M059J (cell line): ENCODE data around the gene NDUFB5. TPM values are rescaled to one million over a fixed set of nuclear protein-coding genes. Genes with fewer than 3 reads are reported as not detected.
"Not testable (repeated sequence)": the region's sequence is repeated elsewhere in the genome, so short reads cannot be mapped to it uniquely, and the experiment has no call there.

ENCODE experiments used
- DNase-seq: peaks from one replicate; pipeline ENCODE4 v3.0.0-alpha.2; 2012; ENCODE audit warnings: low read depth
- total RNA-seq: library from RNA; depleted of rRNA; stranded (reverse); fragments of >200 nt; shearing (Covaris generic); gene quantifications from 2 replicates; pipeline ENCODE4 v1.2.3, GENCODE V29; 2014

The NDUFB5 gene
- total RNA-seq, 1 experiment from 2014 or later, result 307 TPM

- DNase-seq, result no peak
These were observed 26.3 kb downstream of the NDUFB5 start for GRCh38 chr3:179630753-179631451.

GRCh38 chr3:179640469-179640868, 35.9 kb downstream of the NDUFB5 start:
- no peak for DNase-seq

GRCh38 chr3:179642871-179643270, 38.3 kb downstream of the NDUFB5 start:
- no peak for DNase-seq

GRCh38 chr3:179643837-179644236, 39.2 kb downstream of the NDUFB5 start:
- DNase-seq, result not testable (repeated sequence)

GRCh38 chr3:179646177-179646576, 41.6 kb downstream of the NDUFB5 start:
- no peak for DNase-seq

- no peak for DNase-seq
These were observed 47.3 kb downstream of the NDUFB5 start for GRCh38 chr3:179651687-179652446.

GRCh38 chr3:179652447-179653095, 48.0 kb downstream of the NDUFB5 start, which contains the start of gene USP13:
TSS of gene USP13 (plus strand) at chr3:179653040. CDS start at chr3:179653226, 186 bp downstream.
- peak; percentile 85 for DNase-seq

GRCh38 chr3:179653096-179653797, 48.7 kb downstream of the NDUFB5 start:
- peak; percentile 87 for DNase-seq

GRCh38 chr3:179655236-179655635, 50.6 kb downstream of the NDUFB5 start:
- DNase-seq, result no peak

- no peak for DNase-seq
These were observed 54.0 kb downstream of the NDUFB5 start for GRCh38 chr3:179658606-179659005.

GRCh38 chr3:179660872-179661271, 56.3 kb downstream of the NDUFB5 start:
- DNase-seq, result no peak

GRCh38 chr3:179661777-179662176, 57.2 kb downstream of the NDUFB5 start:
- no peak for DNase-seq

- DNase-seq, result no peak
These were observed 58.5 kb downstream of the NDUFB5 start for GRCh38 chr3:179663093-179663492.

- no peak for DNase-seq
These were observed 61.4 kb downstream of the NDUFB5 start for GRCh38 chr3:179666030-179666429.

GRCh38 chr3:179666436-179667035, 61.9 kb downstream of the NDUFB5 start:
- DNase-seq, result no peak

- no peak for DNase-seq
These were observed 63.8 kb downstream of the NDUFB5 start for GRCh38 chr3:179668429-179668828.

GRCh38 chr3:179670311-179670710, 65.7 kb downstream of the NDUFB5 start:
- no peak for DNase-seq

GRCh38 chr3:179671309-179671708, 66.7 kb downstream of the NDUFB5 start:
- DNase-seq, result no peak

- DNase-seq, result peak; percentile 37
These were observed 67.2 kb downstream of the NDUFB5 start for GRCh38 chr3:179671747-179672242.

- DNase-seq, result peak; percentile 51
These were observed 68.3 kb downstream of the NDUFB5 start for GRCh38 chr3:179672918-179673317.

- DNase-seq, result no peak
These were observed 68.9 kb downstream of the NDUFB5 start for GRCh38 chr3:179673523-179673922.
